Measurements from ENCODE around the gene DCAF15. TPM values are rescaled to one million over a fixed set of nuclear protein-coding genes. Genes with fewer than 3 reads are reported as not detected.

DCAF15 gene
- total RNA-seq, 1 donor from 2014 or later: 49.5 TPM

DNA sequence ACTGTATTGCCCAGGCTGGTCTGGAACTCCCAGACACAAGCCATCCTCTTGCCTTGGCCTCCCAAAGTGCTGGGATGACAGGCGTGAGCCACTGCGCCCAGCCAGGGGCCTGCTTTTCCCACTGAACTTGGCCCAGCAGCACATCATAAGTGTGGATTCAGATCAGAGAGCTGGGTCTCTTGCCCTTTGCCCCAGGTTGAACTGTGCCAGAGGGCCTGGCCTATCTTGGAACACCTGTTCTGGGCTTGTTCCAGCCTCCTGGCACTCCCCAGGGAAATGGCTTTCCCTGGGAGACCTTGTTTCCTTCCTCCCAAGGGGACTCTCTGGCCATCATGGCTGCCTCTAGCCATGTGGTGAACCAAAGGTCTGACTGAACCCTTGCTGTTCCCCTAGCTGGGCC is 42.9 kb upstream of the DCAF15 start:
- no peak for DNase-seq (ENCODE audit: low read depth)
- TF ChIP-seq, protein P1, sequence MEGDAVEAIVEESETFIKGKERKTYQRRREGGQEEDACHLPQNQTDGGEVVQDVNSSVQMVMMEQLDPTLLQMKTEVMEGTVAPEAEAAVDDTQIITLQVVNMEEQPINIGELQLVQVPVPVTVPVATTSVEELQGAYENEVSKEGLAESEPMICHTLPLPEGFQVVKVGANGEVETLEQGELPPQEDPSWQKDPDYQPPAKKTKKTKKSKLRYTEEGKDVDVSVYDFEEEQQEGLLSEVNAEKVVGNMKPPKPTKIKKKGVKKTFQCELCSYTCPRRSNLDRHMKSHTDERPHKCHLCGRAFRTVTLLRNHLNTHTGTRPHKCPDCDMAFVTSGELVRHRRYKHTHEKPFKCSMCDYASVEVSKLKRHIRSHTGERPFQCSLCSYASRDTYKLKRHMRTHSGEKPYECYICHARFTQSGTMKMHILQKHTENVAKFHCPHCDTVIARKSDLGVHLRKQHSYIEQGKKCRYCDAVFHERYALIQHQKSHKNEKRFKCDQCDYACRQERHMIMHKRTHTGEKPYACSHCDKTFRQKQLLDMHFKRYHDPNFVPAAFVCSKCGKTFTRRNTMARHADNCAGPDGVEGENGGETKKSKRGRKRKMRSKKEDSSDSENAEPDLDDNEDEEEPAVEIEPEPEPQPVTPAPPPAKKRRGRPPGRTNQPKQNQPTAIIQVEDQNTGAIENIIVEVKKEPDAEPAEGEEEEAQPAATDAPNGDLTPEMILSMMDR (conservative IDR thresholded peaks at IDR 0.05; ENCODE audit: low read depth, low read length): no peak
- H3K4me3 ChIP-seq (ENCODE audit: low read depth, low read length): no peak overlapping the region

- DNase-seq (ENCODE audit: low read depth): no peak
- TF ChIP-seq, protein P1 (conservative IDR thresholded peaks at IDR 0.05; ENCODE audit: low read depth, low read length): no peak
- H3K4me3 ChIP-seq (ENCODE audit: low read depth, low read length): no peak overlapping the region
Observed at GRCh38 chr19:13913352-13913751, 39.0 kb upstream of the DCAF15 start.

- TF ChIP-seq, protein P1 (conservative IDR thresholded peaks at IDR 0.05; ENCODE audit: low read depth, low read length): no peak
- H3K4me3 ChIP-seq (ENCODE audit: low read depth, low read length): no peak overlapping the region
- no peak for DNase-seq (ENCODE audit: low read depth)
Observed at GRCh38 chr19:13914777-13915176, 37.5 kb upstream of the DCAF15 start.

DNA sequence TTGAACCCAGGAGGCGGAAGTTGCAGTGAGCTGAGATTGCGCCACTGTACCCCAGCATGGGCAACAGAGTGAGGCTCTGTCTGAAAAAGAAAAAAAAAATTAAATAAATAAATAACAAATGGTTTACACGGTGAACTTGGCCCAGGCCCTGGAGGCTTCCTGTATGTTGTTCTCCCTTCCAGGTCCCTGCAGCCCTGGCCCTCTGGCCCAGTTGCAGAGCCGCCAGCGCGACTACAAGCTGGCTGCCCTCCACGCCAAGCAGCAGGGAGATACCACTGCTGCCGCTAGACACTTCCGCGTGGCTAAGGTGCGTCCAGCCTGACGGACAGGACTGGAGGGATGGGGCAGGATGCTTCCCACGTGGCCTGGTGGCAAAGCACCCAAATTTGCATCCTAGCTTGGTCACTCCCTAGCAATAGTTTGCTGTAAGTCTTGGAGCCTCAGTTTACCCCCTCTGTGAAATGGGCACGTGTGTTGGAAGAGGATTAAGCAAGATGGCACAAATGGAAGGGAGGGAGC is 34.4 kb upstream of the DCAF15 start:
- DNase-seq (ENCODE audit: low read depth): no peak
- H3K4me3 ChIP-seq (ENCODE audit: low read depth, low read length): no peak overlapping the region
- TF ChIP-seq, protein P1 (conservative IDR thresholded peaks at IDR 0.05; ENCODE audit: low read depth, low read length): no peak

DNA sequence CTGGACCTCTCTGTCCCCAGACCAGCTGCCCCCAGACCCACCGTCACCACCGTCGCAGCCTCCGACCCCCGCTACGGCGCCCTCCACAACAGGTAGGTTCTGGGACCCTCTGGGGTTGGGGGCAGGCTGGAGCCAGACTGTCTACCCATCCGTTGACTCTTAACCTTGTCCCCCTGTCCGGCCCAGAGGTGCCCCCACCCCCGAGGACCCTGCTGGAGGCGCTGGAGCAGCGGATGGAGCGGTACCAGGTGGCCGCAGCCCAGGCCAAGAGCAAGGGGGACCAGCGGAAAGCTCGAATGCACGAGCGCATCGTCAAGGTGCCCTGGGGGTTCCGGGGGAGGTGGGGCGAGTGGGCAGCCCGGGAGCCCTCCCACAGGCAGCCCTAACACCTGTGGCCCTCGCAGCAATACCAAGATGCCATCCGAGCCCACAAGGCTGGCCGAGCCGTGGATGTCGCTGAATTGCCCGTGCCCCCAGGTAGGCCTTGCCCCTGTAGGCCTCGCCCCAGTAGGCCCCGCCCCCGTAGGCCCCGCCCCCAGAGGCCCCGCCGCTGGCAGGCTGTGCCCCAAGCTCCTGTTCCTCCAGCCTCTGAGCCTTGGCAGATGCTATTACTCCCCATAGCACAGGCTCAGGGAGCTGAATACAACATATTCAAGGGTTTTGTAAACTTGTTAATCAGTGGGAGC is 33.4 kb upstream of the DCAF15 start:
- DNase-seq (ENCODE audit: low read depth): no peak
- TF ChIP-seq, protein P1 (conservative IDR thresholded peaks at IDR 0.05; ENCODE audit: low read depth, low read length): no peak

GRCh38 chr19:13920524-13920923 is 31.8 kb upstream of the DCAF15 start:
- TF ChIP-seq, protein P1 (conservative IDR thresholded peaks at IDR 0.05; ENCODE audit: low read depth, low read length): no peak
- no peak for DNase-seq (ENCODE audit: low read depth)
- no peak overlapping the region for H3K4me3 ChIP-seq (ENCODE audit: low read depth, low read length)

More for the DNA sequence above, 33.4 kb upstream of the DCAF15 start:
- no peak overlapping the region for H3K4me3 ChIP-seq (ENCODE audit: low read depth, low read length)

Data from epithelial cell of proximal tubule (primary cell).